Naive thymus-derived CD8-positive, alpha-beta T cell (primary cell): ENCODE measurements around the gene CAST. TPM values are rescaled to one million over a fixed set of nuclear protein-coding genes. Genes with fewer than 3 reads are reported as not detected.

Experiments used
- ATAC-seq, 2 donors: fragments of 150-1000 bp; cut with Tn5 transposase in 1 of 2; sonication (Bioruptor Pico), chemical (Tn5 transposase) in 1 of 2; 1 replicate in 1 of 2; 2 replicates in 1 of 2; pipeline ENCODE4 v1.10.0; 2021; ENCODE audit warnings: mild to moderate bottlenecking in 2 of 2, moderate library complexity in 2 of 2
- POLR2A ChIA-PET: fragments of 350-600 bp; sonication (Branson Sonifier 250); formaldehyde crosslinking; loops from one replicate; lab custom pipeline; 2021; ENCODE audit warnings: antibody characterized with exemption; lab: Charles Lee
- DNase-seq, 10 donors: peaks; one replicate each; pipeline versions ENCODE4 v3.0.0 to v3.0.0-alpha.2; 2020 to 2022
- H3K27ac Mint-ChIP-seq, 10 donors: one replicate each; pipeline ENCODE4 v1.8.0; 2020 to 2022; ENCODE audit warnings: mild to moderate bottlenecking in 10 of 10, mixed read lengths in 10 of 10, moderate library complexity in 4 of 10, inconsistent platforms in 1 of 10
- H3K27me3 Mint-ChIP-seq, 5 donors: one replicate each; pipeline ENCODE4 v1.8.0; 2021 to 2022; ENCODE audit warnings: mixed read lengths in 5 of 5
- H3K36me3 Mint-ChIP-seq, 3 donors: one replicate each; pipeline ENCODE4 v1.8.0; 2020 to 2022; ENCODE audit warnings: mixed read lengths in 3 of 3, mild to moderate bottlenecking in 2 of 3, inconsistent platforms in 1 of 3
- H3K4me1 Mint-ChIP-seq, 4 donors: one replicate each; pipeline ENCODE4 v1.8.0; 2021 to 2022; ENCODE audit warnings: mixed read lengths in 4 of 4
- H3K4me3 Mint-ChIP-seq, 10 donors: one replicate each; pipeline ENCODE4 v1.8.0; 2020 to 2022; ENCODE audit warnings: mild to moderate bottlenecking in 10 of 10, mixed read lengths in 10 of 10, moderate library complexity in 6 of 10, inconsistent platforms in 1 of 10
- H3K9me3 Mint-ChIP-seq, 9 donors: one replicate each; pipeline ENCODE4 v1.8.0; 2020 to 2022; ENCODE audit warnings: mixed read lengths in 9 of 9, mild to moderate bottlenecking in 3 of 9, inconsistent platforms in 1 of 9, moderate library complexity in 1 of 9
- polyA plus RNA-seq, 3 donors: library from polyadenylated mRNA; unstranded; fragments of 300-500 nt; fragmentation: Illumina TruSeq; gene quantifications; one replicate each; pipeline ENCODE4 v1.2.3, GENCODE V29; 2021
- total RNA-seq, 8 experiments: library from RNA in 2 of 8; stranded (reverse) in 2 of 8; gene quantifications; one replicate each; pipeline ENCODE4 v1.2.3 and lab custom pipeline; 2021 to 2026

Gene CAST
- total and polyA plus RNA-seq, 5 experiments from 2014 or later = 29.9 to 115 (median 42.2) TPM

DNA sequence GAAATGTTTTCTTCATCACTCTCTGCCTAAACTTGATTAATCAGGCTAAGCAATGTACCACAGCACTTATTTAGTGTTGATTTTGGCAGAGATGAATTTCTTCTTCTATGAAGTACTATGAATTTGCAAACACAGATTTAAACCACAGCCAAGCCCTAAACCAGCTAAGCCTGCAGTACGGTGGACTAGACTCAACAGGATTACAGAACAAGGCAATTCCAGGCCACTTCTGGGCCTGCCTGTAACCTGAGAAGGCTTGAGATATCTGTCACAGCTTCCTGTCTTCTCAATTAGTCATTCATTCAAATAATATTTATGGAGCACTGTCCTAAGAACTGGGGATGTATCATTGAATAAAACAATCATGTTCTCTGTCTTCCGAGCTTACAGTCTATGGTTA is 32.4 kb upstream of the CAST start:
- H3K4me3 Mint-ChIP-seq = no peak overlapping the region
- DNase-seq = no peak
- no peaks in the 10 kb centered on the region for H3K36me3 Mint-ChIP-seq
- H3K27ac Mint-ChIP-seq = no peak overlapping the region
- H3K9me3 Mint-ChIP-seq = no peaks in the 10 kb centered on the region
- ATAC-seq = no peak
- POLR2A ChIA-PET = no interaction called here
- peaks cover 0 to 3% (median 1%) of the 10 kb centered on the region in 4 donors for H3K4me1 Mint-ChIP-seq
- peaks cover 2 to 25% (median 9%) of the 10 kb centered on the region in 5 donors for H3K27me3 Mint-ChIP-seq

- DNase-seq (no peak), ATAC-seq (no peak)
- H3K4me3 Mint-ChIP-seq = no peak overlapping the region
- H3K27me3 Mint-ChIP-seq = peaks cover 0 to 17% (median 13%) of the 10 kb centered on the region in 5 donors
- H3K4me1 Mint-ChIP-seq = peaks cover 0 to 2% (median 0%) of the 10 kb centered on the region in 4 donors
- no peaks in the 10 kb centered on the region for H3K9me3 Mint-ChIP-seq
- no peaks in the 10 kb centered on the region for H3K36me3 Mint-ChIP-seq
- H3K27ac Mint-ChIP-seq = no peak overlapping the region
- POLR2A ChIA-PET = no interaction called here
Observed at GRCh38 chr5:96633820-96634219, 28.4 kb upstream of the CAST start.

DNA sequence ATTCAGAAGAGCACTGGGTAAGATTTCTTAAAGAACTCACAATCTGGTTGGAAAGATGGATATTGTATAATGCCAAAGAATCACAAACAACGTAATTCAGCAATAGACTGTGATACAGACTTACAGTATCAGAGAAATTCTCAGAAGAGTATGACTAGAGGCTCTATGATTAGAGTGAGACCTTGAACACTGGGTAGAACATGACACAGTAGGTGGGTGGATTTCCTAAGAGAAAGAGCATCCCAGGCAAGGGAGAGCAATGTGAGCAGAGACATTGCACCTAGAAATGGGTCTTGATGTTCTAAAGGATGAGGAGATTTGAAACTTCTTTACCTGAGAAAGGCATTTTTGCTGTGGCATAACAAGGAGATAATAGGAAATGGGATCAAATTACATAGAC is 27.3 kb upstream of the CAST start:
- H3K9me3 Mint-ChIP-seq = no peaks in the 10 kb centered on the region
- no peak overlapping the region for H3K27ac Mint-ChIP-seq
- H3K4me3 Mint-ChIP-seq = no peak overlapping the region
- H3K4me1 Mint-ChIP-seq = peaks cover 0 to 2% (median 0%) of the 10 kb centered on the region in 4 donors
- DNase-seq = no peak
- H3K36me3 Mint-ChIP-seq = no peaks in the 10 kb centered on the region
- peaks cover 0 to 18% (median 14%) of the 10 kb centered on the region in 5 donors for H3K27me3 Mint-ChIP-seq
- no peak for ATAC-seq
- POLR2A ChIA-PET = no interaction called here

GRCh38 chr5:96636046-96636445 is 26.1 kb upstream of the CAST start:
- Mint-ChIP-seq H3K4me1 (no peaks in the 10 kb centered on the region), H3K4me3 (no peak overlapping the region), H3K36me3 (no peaks in the 10 kb centered on the region), H3K27ac (no peak overlapping the region), H3K9me3 (no peaks in the 10 kb centered on the region), H3K27me3 (peaks cover 0 to 21% (median 15%) of the 10 kb centered on the region in 5 donors)
- POLR2A ChIA-PET = no interaction called here
- ATAC-seq (no peak), DNase-seq (no peak)

- Mint-ChIP-seq H3K4me3 (no peak overlapping the region), H3K36me3 (no peaks in the 10 kb centered on the region), H3K27ac (no peak overlapping the region), H3K27me3 (peaks cover 0 to 21% (median 15%) of the 10 kb centered on the region in 5 donors), H3K9me3 (no peaks in the 10 kb centered on the region), H3K4me1 (no peaks in the 10 kb centered on the region)
- DNase-seq = no peak
- no peak for ATAC-seq
- POLR2A ChIA-PET = no interaction called here
Observed at GRCh38 chr5:96636594-96636993, 25.6 kb upstream of the CAST start.

DNA sequence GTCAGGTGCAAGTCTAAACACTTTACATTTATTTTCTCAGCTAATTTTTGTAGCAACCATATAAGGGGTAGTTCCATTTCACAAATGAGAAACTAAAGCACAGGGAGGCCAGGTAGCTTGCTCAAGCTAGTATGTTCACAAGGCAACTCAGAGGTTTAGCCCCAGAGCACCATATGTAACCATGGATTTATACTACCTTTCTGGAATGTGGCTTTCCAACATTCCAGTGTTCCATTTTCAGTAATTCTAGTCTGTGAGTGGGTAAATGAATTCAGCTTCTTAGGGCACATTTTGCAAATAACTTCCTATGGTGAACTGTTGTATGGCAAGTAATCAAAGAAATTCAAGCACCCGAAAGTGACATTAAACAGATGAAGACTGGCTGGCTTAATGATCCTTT is 25.0 kb upstream of the CAST start:
- DNase-seq (no peak), ATAC-seq (no peak)
- Mint-ChIP-seq H3K27ac (no peak overlapping the region), H3K27me3 (peaks cover 0 to 21% (median 15%) of the 10 kb centered on the region in 5 donors), H3K4me3 (no peak overlapping the region), H3K4me1 (no peaks in the 10 kb centered on the region), H3K9me3 (no peaks in the 10 kb centered on the region), H3K36me3 (no peaks in the 10 kb centered on the region)
- POLR2A ChIA-PET = no interaction called here

- DNase-seq (no peak), ATAC-seq (no peak)
- POLR2A ChIA-PET = no interaction called here
- Mint-ChIP-seq H3K9me3 (no peaks in the 10 kb centered on the region), H3K36me3 (no peaks in the 10 kb centered on the region), H3K27ac (no peak overlapping the region), H3K27me3 (peaks cover 0 to 21% (median 12%) of the 10 kb centered on the region in 5 donors), H3K4me3 (no peak overlapping the region), H3K4me1 (no peaks in the 10 kb centered on the region)
Observed at GRCh38 chr5:96638561-96638960, 23.6 kb upstream of the CAST start.

DNA sequence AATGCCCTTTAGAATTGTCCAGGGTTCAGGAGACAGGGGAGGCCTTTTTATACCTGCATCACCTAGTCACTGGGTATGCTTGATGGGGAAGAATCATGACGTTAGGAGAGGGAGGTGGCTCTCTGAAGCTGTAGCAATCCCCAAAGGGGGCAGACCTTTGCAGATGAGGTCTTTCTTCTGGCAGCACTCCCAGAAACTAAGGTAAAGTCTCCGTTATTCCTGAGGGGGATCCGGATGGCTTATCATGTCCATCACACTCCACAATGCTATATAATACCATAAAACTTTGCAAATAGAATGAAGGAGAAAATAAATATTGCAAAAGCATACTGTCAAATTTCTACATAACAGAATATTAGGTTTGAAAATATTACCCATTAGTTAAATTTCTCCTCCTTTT is 21.5 kb upstream of the CAST start:
- POLR2A ChIA-PET = no interaction called here
- peaks cover 0 to 9% (median 1%) of the 10 kb centered on the region in 5 donors for H3K27me3 Mint-ChIP-seq
- H3K36me3 Mint-ChIP-seq = no peaks in the 10 kb centered on the region
- no peak for DNase-seq
- H3K9me3 Mint-ChIP-seq = no peaks in the 10 kb centered on the region
- no peak for ATAC-seq
- no peak overlapping the region for H3K27ac Mint-ChIP-seq
- no peaks in the 10 kb centered on the region for H3K4me1 Mint-ChIP-seq
- no peak overlapping the region for H3K4me3 Mint-ChIP-seq

GRCh38 chr5:96641368-96642280 is 20.6 kb upstream of the CAST start:
- Mint-ChIP-seq H3K4me1 (no peaks in the 10 kb centered on the region), H3K4me3 (no peak overlapping the region), H3K9me3 (no peaks in the 10 kb centered on the region), H3K27me3 (peaks cover 0 to 8% (median 1%) of the 10 kb centered on the region in 5 donors), H3K27ac (no peak overlapping the region), H3K36me3 (no peaks in the 10 kb centered on the region)
- POLR2A ChIA-PET = no interaction called here
- DNase-seq = no peak
- ATAC-seq = no peak

- no peaks in the 10 kb centered on the region for H3K9me3 Mint-ChIP-seq
- H3K36me3 Mint-ChIP-seq = no peaks in the 10 kb centered on the region
- POLR2A ChIA-PET = interaction anchor here (0.7 kb wide), 1 partner anchor 45 kb away, joined by 3 read pairs; no protein-coding TSS in a partner anchor
- no peak for ATAC-seq
- no peak overlapping the region for H3K27ac Mint-ChIP-seq
- DNase-seq = no peak
- H3K4me1 Mint-ChIP-seq = no peaks in the 10 kb centered on the region
- peaks cover 0 to 8% (median 1%) of the 10 kb centered on the region in 5 donors for H3K27me3 Mint-ChIP-seq
- no peak overlapping the region for H3K4me3 Mint-ChIP-seq
Observed at GRCh38 chr5:96642281-96642640, 19.9 kb upstream of the CAST start.

DNA sequence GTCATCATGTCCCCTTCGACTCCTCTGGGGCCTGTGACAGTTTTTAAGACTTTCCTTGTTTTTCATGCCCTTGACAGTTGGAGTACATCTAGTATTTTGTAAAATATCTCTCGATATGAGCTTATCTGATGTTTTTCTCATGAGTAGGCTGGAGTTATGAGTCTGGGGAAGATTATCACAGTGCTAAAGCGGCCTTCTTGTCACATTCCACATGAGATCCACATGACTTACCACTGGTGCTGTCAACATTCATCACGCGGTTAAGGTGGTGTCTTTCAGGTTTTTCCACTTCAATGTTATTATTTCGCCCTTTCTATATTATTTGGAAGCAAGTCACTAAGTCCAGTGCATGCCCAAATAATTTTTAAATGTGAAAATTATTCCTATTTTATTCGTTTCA is 17.1 kb upstream of the CAST start:
- Mint-ChIP-seq H3K36me3 (no peaks in the 10 kb centered on the region), H3K27me3 (peaks cover 0 to 3% (median 2%) of the 10 kb centered on the region in 5 donors), H3K4me1 (peaks cover 0 to 3% (median 0%) of the 10 kb centered on the region in 4 donors), H3K27ac (no peak overlapping the region), H3K9me3 (no peaks in the 10 kb centered on the region), H3K4me3 (no peak overlapping the region)
- ATAC-seq = no peak
- POLR2A ChIA-PET = no interaction called here
- no peak for DNase-seq

- H3K27me3 Mint-ChIP-seq = peaks cover 0 to 9% (median 4%) of the 10 kb centered on the region in 5 donors
- H3K9me3 Mint-ChIP-seq = no peaks in the 10 kb centered on the region
- H3K27ac Mint-ChIP-seq = no peak overlapping the region
- DNase-seq (no peak), ATAC-seq (no peak)
- POLR2A ChIA-PET = no interaction called here
- peaks cover 0 to 3% (median 0%) of the 10 kb centered on the region in 4 donors for H3K4me1 Mint-ChIP-seq
- no peak overlapping the region for H3K4me3 Mint-ChIP-seq
- no peaks in the 10 kb centered on the region for H3K36me3 Mint-ChIP-seq
Observed at GRCh38 chr5:96648023-96648422, 14.2 kb upstream of the CAST start.

DNA sequence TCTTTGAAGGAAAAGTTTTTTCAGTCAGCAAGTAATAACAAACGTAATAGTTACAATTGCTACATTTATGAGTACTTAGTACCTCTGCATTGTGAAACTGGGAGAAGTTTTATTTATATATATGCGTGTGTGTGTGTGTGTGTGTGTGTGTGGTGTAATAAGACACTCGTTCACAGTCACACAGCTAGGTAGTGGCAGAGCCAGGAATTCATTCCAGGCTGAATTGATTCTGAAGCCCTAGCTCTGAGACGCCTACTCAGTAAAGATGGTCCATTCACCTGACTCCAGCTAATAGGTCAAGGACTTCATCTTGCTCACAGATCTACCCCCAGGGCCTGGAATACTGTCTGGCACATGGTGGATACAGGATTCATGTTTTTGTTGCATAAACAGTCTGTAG is 13.6 kb upstream of the CAST start:
- H3K4me3 Mint-ChIP-seq = no peak overlapping the region
- H3K4me1 Mint-ChIP-seq = peaks cover 0 to 3% (median 0%) of the 10 kb centered on the region in 4 donors
- POLR2A ChIA-PET = interaction anchor here (1.4 kb wide), 1 partner anchor 14 kb away, joined by 4 read pairs; the partner anchor contains the start of gene CAST
- H3K27me3 Mint-ChIP-seq = peaks cover 0 to 9% (median 5%) of the 10 kb centered on the region in 5 donors
- no peak for DNase-seq
- no peaks in the 10 kb centered on the region for H3K36me3 Mint-ChIP-seq
- no peaks in the 10 kb centered on the region for H3K9me3 Mint-ChIP-seq
- no peak for ATAC-seq
- no peak overlapping the region for H3K27ac Mint-ChIP-seq
